Colonic mucosa (tissue), 4 donors: ENCODE measurements around the gene RNF213. TPM values are rescaled to one million over a fixed set of nuclear protein-coding genes. Genes with fewer than 3 reads are reported as not detected.

ENCODE experiments used
- DNase-seq: peaks from one replicate; pipeline ENCODE4 v3.0.0-alpha.2; 2020
- H3K27ac ChIP-seq: fragments of 200-600 bp; one replicate; pipeline ENCODE4 v1.8.0; 2021
- H3K27me3 ChIP-seq: fragments of 200-600 bp; one replicate; pipeline ENCODE4 v1.8.0; 2021
- H3K36me3 ChIP-seq: fragments of 200-600 bp; one replicate; pipeline ENCODE4 v1.8.0; 2021
- H3K4me1 ChIP-seq: fragments of 200-600 bp; one replicate; pipeline ENCODE4 v1.8.0; 2021; ENCODE audit warnings: mild to moderate bottlenecking
- H3K4me3 ChIP-seq: fragments of 200-600 bp; one replicate; pipeline ENCODE4 v1.8.0; 2021
- H3K9ac ChIP-seq, 2 donors: one replicate each; pipeline ENCODE4 v1.7.0; 2013; ENCODE audit warnings: control low read depth in 2 of 2, low read depth in 2 of 2, low read length in 2 of 2
- H3K9me3 ChIP-seq: fragments of 200-600 bp; one replicate; pipeline ENCODE4 v1.8.0; 2021
- CTCF ChIP-seq: fragments of 200-600 bp; IDR thresholded peaks from one replicate; pipeline ENCODE4 v1.8.0; 2022; ENCODE audit warnings: antibody characterized with exemption, mild to moderate bottlenecking
- intact Hi-C: fragments of 100-400 bp; cut with DNase I; formaldehyde crosslinking; loops from one replicate; pipeline ENCODE4 v1.14.1; 2022
- total RNA-seq, 2 donors: library from RNA; stranded (reverse); fragmentation: NEBNext Ultra II Directional in 1 of 2; extraction: Animal tissue kit (Norgen Biotek cat#: 25700) in 1 of 2; gene quantifications; one replicate each; pipeline ENCODE4 v1.2.1, GENCODE V29; 2021
- donor health status: healthy.
- donor health status: DM: no; HTN: no; CAD: no.
- donor health status: DM: no; HTN: no; CAD: no.

The RNF213 gene
- total RNA-seq, 2 donors from 2014 or later, result 80.8 to 101 TPM

GRCh38 chr17:80319262-80319998, 58.8 kb downstream of the RNF213 start:
- H3K27ac ChIP-seq, result no peak overlapping the region
- H3K4me3 ChIP-seq, result no peak overlapping the region
- no peaks in the 10 kb centered on the region for H3K9me3 ChIP-seq
- no peak overlapping the region for H3K9ac ChIP-seq
- no peaks in the 10 kb centered on the region for H3K4me1 ChIP-seq
- DNase-seq, result no peak
- H3K27me3 ChIP-seq, result no peaks in the 10 kb centered on the region
- no peak for TF ChIP-seq CTCF
- H3K36me3 ChIP-seq, result peaks cover 14% of the 10 kb centered on the region
- intact Hi-C loops, result no loop called here

DNA sequence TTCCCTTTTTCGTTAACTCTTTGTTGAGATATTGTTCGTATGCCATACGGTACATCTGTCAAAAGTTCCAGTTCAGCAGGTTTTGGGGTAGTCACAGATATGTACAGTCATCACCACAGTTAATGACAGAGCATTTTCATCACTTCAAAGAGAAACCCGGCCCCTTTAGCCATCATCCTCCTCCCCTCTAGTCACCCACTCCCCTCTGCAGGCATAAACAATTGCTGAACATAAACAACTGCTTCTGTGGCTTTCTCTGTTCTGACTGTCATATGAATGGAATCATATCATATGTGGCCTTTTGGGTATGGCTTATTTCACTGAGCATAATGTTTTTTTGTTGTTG, 59.3 kb downstream of the RNF213 start:
- DNase-seq, result no peak
- Histone ChIP-seq H3K9ac (no peak overlapping the region), H3K27me3 (no peaks in the 10 kb centered on the region), H3K9me3 (no peaks in the 10 kb centered on the region), H3K36me3 (peaks cover 14% of the 10 kb centered on the region), H3K4me1 (no peaks in the 10 kb centered on the region), H3K4me3 (no peak overlapping the region), H3K27ac (no peak overlapping the region)
- TF ChIP-seq CTCF, result no peak
- intact Hi-C loops, result no loop called here

DNA sequence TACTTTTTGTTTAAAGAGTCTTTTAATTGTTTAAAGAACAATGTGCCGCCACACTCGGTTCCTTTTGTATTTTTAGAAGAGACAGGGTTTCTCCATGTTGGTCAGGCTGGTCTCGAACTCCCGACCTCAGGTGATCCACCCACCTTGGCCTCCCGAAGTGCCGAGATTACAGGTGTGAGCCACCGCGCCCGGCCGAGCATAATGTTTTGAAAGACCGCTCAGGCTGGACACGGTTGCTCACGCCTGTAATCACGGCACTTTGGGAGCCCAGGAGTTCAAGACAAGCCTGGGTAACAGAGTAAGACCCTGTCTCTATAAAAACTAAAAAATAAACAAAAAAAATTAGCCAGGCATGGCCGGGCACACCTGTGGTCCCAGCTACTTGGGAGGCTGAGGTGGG, 59.8 kb downstream of the RNF213 start:
- no peaks in the 10 kb centered on the region for H3K27me3 ChIP-seq
- TF ChIP-seq CTCF, result no peak
- H3K4me1 ChIP-seq, result no peaks in the 10 kb centered on the region
- intact Hi-C loops, result no loop called here
- peaks cover 14% of the 10 kb centered on the region for H3K36me3 ChIP-seq
- DNase-seq, result no peak
- H3K9ac ChIP-seq, result no peak overlapping the region
- H3K27ac ChIP-seq, result no peak overlapping the region
- H3K4me3 ChIP-seq, result no peak overlapping the region
- no peaks in the 10 kb centered on the region for H3K9me3 ChIP-seq

DNA sequence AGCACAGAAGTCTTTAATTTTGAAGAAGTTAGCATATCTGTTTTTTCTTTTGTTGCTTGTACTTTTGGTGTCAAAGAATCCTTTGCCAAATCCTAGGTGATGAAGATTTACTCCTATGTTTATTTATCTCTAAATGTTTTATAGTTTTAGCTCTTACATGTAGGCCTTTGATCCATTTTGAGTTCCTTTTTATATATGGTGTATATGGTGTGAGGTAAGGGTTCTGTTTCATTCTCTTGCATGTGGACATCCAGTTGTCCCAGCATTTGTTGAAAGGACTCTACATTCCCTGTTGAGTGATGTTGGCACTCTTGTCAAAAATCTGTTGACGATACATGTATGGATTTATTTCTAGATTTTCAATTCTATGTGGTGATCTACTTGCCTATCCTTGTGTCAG, 62.2 kb downstream of the RNF213 start:
- intact Hi-C loops, result no loop called here
- H3K4me1 ChIP-seq, result no peaks in the 10 kb centered on the region
- H3K4me3 ChIP-seq, result no peak overlapping the region

GRCh38 chr17:80323982-80324381, 63.3 kb downstream of the RNF213 start:
- TF ChIP-seq CTCF, result no peak
- no peak overlapping the region for H3K4me3 ChIP-seq
- intact Hi-C loops, result no loop called here
- H3K4me1 ChIP-seq, result no peaks in the 10 kb centered on the region
- H3K27ac ChIP-seq, result no peak overlapping the region
- DNase-seq, result no peak
- no peaks in the 10 kb centered on the region for H3K27me3 ChIP-seq
- H3K36me3 ChIP-seq, result peaks cover 23% of the 10 kb centered on the region
- H3K9ac ChIP-seq, result no peak overlapping the region
- no peaks in the 10 kb centered on the region for H3K9me3 ChIP-seq

More for the DNA sequence above, 62.2 kb downstream of the RNF213 start:
- DNase-seq, result no peak
- no peak overlapping the region for H3K9ac ChIP-seq
- H3K27me3 ChIP-seq, result no peaks in the 10 kb centered on the region
- H3K27ac ChIP-seq, result no peak overlapping the region
- no peak for TF ChIP-seq CTCF
- H3K36me3 ChIP-seq, result peaks cover 20% of the 10 kb centered on the region
- no peaks in the 10 kb centered on the region for H3K9me3 ChIP-seq
